Measurements from ENCODE around the gene SMYD3. TPM values are rescaled to one million over a fixed set of nuclear protein-coding genes. Genes with fewer than 3 reads are reported as not detected.

Gene SMYD3
- total RNA-seq, 4 donors from 2014 or later = 11.6 to 26.9 (median 18.3) TPM

DNA sequence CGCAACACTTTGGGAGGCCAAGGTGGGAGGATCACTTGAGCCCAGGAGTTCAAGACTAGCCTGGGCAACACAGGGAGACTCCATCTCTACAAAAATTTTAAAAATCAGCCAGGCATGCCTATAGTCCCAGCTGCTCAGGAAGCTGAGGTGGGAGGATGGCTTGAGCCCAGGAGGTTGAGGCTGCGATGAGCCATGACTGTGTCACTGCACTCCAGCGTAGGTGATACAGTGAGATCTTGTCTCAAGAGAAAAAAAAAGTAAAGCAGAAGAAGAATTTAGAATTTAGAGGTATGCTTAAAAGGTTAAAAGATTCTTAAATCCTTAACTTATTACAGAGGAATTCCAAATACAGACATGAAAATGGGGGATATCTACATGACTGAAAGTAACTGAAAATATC is 79.5 kb downstream of the SMYD3 start:
- no peak for ATAC-seq
- no peak overlapping the region for H3K27ac ChIP-seq
- H3K27me3 ChIP-seq = no peaks in the 10 kb centered on the region
- H3K4me1 ChIP-seq = no peaks in the 10 kb centered on the region
- 97 to 100% methylated on average over 2 to 3 of the region's 3 CpGs for WGBS, 2 donors (ENCODE audit: low coverage in 1 of 2)
- no peaks in the 10 kb centered on the region for H3K36me3 ChIP-seq
- TF ChIP-seq, protein P1, sequence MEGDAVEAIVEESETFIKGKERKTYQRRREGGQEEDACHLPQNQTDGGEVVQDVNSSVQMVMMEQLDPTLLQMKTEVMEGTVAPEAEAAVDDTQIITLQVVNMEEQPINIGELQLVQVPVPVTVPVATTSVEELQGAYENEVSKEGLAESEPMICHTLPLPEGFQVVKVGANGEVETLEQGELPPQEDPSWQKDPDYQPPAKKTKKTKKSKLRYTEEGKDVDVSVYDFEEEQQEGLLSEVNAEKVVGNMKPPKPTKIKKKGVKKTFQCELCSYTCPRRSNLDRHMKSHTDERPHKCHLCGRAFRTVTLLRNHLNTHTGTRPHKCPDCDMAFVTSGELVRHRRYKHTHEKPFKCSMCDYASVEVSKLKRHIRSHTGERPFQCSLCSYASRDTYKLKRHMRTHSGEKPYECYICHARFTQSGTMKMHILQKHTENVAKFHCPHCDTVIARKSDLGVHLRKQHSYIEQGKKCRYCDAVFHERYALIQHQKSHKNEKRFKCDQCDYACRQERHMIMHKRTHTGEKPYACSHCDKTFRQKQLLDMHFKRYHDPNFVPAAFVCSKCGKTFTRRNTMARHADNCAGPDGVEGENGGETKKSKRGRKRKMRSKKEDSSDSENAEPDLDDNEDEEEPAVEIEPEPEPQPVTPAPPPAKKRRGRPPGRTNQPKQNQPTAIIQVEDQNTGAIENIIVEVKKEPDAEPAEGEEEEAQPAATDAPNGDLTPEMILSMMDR (IDR thresholded peaks at IDR 0.05) = no peak
- TF ChIP-seq POLR2A (IDR thresholded peaks at IDR 0.05) = no peak
- TF ChIP-seq EP300 (IDR thresholded peaks at IDR 0.05) = no peak
- TF ChIP-seq POLR2AphosphoS5 (IDR thresholded peaks at IDR 0.05) = no peak
- no peaks in the 10 kb centered on the region for H3K9me3 ChIP-seq
- no peak overlapping the region for H3K4me3 ChIP-seq

DNA sequence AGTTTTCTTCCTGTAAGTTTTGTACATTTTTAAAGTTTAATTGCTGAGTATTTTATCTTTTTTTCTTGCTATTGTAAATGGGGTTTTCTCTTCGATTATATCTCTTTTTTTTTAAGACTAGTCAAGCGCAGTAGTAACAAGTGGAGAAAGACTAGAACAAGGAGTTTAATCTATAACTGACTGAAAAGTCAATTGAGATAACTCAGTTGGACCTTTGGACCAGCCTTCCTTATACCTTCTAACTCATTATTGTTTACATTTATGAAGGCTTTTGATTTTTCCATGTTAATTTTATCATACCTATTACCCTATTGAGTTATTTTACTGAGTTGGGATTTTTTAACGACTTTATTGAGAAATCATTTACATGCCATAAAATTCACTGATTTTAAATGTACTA is 81.2 kb downstream of the SMYD3 start:
- no peaks in the 10 kb centered on the region for H3K36me3 ChIP-seq
- TF ChIP-seq, protein P1 (IDR thresholded peaks at IDR 0.05) = no peak
- H3K9me3 ChIP-seq = no peaks in the 10 kb centered on the region
- ATAC-seq = no peak
- no peaks in the 10 kb centered on the region for H3K4me1 ChIP-seq
- no peak overlapping the region for H3K4me3 ChIP-seq
- 90 to 97% methylated on average over 3 of the region's 3 CpGs for WGBS, 2 donors (ENCODE audit: low coverage in 1 of 2)
- no peak overlapping the region for H3K27ac ChIP-seq
- no peaks in the 10 kb centered on the region for H3K27me3 ChIP-seq

DNA sequence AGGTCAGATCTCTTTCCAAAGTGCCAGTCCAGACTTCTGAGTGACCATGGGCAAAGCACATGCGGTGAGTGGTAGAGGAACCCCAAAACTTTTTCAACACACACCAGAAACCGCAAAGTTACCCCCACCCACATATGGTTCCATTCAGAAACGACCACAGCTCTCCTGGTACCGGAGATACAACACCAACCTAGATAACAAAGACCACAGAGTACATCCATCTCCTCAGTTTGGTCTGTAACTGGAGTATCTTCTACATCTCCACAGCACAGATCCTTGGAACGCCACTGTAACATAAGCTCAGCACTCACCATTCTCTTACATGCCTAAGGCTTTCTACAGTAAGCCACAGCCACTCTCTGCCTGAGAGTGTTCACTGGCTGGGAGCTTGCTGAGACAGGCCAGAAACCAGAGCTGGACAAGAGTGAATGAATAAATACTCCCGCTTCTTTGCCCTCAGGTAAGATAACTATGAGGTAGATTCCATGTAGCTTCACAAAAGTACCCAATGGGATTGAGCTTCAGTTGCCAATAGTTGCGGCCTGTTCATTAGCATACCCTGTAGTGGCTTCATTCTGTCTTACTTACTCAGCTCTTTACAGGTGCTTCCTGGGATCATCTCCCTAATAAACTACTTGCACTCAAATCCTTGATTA is 81.8 kb downstream of the SMYD3 start:
- TF ChIP-seq, protein P1 (IDR thresholded peaks at IDR 0.05) = no peak
- TF ChIP-seq POLR2AphosphoS5 (IDR thresholded peaks at IDR 0.05) (no peak), EP300 (IDR thresholded peaks at IDR 0.05) (no peak), POLR2A (IDR thresholded peaks at IDR 0.05) (no peak)
- Histone ChIP-seq H3K36me3 (no peaks in the 10 kb centered on the region), H3K4me3 (no peak overlapping the region), H3K27ac (no peak overlapping the region), H3K4me1 (no peaks in the 10 kb centered on the region), H3K27me3 (no peaks in the 10 kb centered on the region), H3K9me3 (no peaks in the 10 kb centered on the region)
- ATAC-seq = no peak
- WGBS, 2 donors (ENCODE audit: low coverage in 1 of 2) = 100% methylated on average over 2 to 7 of the region's 7 CpGs

DNA sequence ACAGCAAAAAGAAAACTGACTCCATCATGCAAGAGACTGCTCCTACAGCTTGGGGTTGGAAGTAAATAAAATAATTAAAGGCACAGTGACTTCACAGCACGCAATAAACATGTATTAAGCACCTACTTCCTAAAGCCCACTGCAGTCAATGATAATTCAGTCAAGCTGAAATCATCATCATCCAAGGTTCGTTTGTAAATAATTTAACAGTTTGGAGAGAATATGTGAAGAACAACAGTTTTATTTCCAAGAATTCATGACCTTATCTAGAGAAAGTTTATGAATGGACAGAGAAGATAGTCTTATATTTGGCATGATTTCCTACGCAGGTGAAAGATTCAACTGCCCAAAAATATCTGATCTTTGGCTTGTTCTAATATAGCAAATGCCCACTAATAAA is 86.8 kb downstream of the SMYD3 start:
- Histone ChIP-seq H3K4me3 (no peak overlapping the region), H3K9me3 (no peaks in the 10 kb centered on the region), H3K27ac (no peak overlapping the region), H3K36me3 (peaks cover 0 to 8% of the 10 kb centered on the region in 2 donors), H3K4me1 (no peaks in the 10 kb centered on the region), H3K27me3 (no peaks in the 10 kb centered on the region)
- ATAC-seq = no peak
- no peak for TF ChIP-seq POLR2AphosphoS5 (IDR thresholded peaks at IDR 0.05)
- no peak for TF ChIP-seq POLR2A (IDR thresholded peaks at IDR 0.05)
- no peak for TF ChIP-seq EP300 (IDR thresholded peaks at IDR 0.05)
- TF ChIP-seq, protein P1 (IDR thresholded peaks at IDR 0.05) = no peak
- 84 to 85% methylated on average over 3 of the region's 3 CpGs for WGBS, 2 donors (ENCODE audit: low coverage in 1 of 2)

DNA sequence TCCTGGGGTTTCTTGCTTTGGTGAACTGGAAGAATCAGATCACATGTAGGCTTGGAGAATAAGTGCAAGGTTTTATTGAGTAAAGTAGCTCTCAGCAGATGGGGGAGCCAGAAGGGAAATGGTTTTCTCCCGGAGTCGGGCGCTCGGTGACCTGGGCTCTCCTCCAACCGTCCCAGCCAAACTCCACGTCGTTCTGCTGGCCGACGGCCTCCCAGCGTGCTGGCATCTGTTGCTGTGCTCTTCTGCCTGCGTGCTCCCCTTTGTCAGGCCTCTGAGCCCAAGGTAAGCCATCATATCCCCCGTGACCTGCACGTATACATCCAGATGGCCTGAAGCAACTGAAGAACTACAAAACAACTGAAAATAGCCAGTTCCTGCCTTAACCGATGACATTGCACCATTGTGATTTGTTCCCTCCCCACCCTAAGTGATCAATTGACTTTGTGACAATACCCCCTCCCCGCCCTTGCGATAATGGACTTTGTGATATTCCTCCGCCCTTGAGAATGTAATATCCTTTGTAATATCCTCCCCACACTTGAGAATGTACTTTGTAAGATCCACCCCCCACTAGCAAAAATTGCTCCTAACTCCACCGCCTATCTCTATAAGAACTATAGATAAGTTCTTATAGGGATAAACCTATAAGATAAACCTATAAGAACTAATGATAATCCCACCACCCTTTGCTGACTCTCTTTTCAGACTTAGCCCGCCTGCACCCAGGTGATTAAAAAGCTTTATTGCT is 88.3 kb downstream of the SMYD3 start:
- no peak overlapping the region for H3K4me3 ChIP-seq
- H3K9me3 ChIP-seq = no peaks in the 10 kb centered on the region
- no peaks in the 10 kb centered on the region for H3K27me3 ChIP-seq
- H3K36me3 ChIP-seq = peaks cover 0 to 8% of the 10 kb centered on the region in 2 donors
- TF ChIP-seq, protein P1 (IDR thresholded peaks at IDR 0.05) = no peak
- TF ChIP-seq POLR2A (IDR thresholded peaks at IDR 0.05) (no peak), EP300 (IDR thresholded peaks at IDR 0.05) (no peak), POLR2AphosphoS5 (IDR thresholded peaks at IDR 0.05) (no peak)
- no peaks in the 10 kb centered on the region for H3K4me1 ChIP-seq
- no peak for ATAC-seq
- H3K27ac ChIP-seq = no peak overlapping the region
- WGBS, 2 donors (ENCODE audit: low coverage in 1 of 2) = 93 to 100% methylated on average over 7 to 12 of the region's 19 CpGs

Data from gastroesophageal sphincter (tissue), 4 donors.